Panc1 (cell line): ENCODE measurements around the gene C1QTNF1. TPM values are rescaled to one million over a fixed set of nuclear protein-coding genes. Genes with fewer than 3 reads are reported as not detected.

ENCODE experiments used
- ATAC-seq: fragments of 200-7000 bp; cut with Tn5 transposase; 2 replicates; pipeline ENCODE4 v1.9.1; 2020; ENCODE audit warnings: mild to moderate bottlenecking, moderate library complexity
- BruUV-seq: library from RNA; stranded (reverse); fragments of 400-500 nt; replicated peaks from 2 replicates; lab custom pipeline; 2021; lab: Mats Ljungman, UMichigan
- CTCF ChIA-PET: fragments of 300-600 bp; sonication (Branson Sonifier 250); formaldehyde crosslinking; loops from one replicate; lab custom pipeline; 2022; ENCODE audit warnings: antibody characterized with exemption; lab: Charles Lee
- POLR2A ChIA-PET: fragments of 300-600 bp; sonication (Branson Sonifier 250); formaldehyde crosslinking; loops from one replicate; lab custom pipeline; 2022; ENCODE audit warnings: antibody characterized with exemption; lab: Charles Lee
- DNase-seq: peaks from one replicate; pipeline ENCODE4 v3.0.0-alpha.2; 2010; ENCODE audit warnings: low read depth, low spot score
- H3K27ac ChIP-seq: 2 replicates; pipeline ENCODE4 v1.5.1; 2011; ENCODE audit warnings: mild to moderate bottlenecking, low read length, inconsistent platforms
- H3K27me3 ChIP-seq: fragments of 200-500 bp; sonication (Bioruptor generic); 2 replicates; pipeline ENCODE4 v1.6.0; 2014; ENCODE audit warnings: low read length, inconsistent platforms; ENCODE audit not compliant: control insufficient read depth, insufficient read depth
- H3K36me3 ChIP-seq: fragments of 200-500 bp; sonication (Bioruptor generic); 2 replicates; pipeline ENCODE4 v1.5.1; 2014; ENCODE audit warnings: inconsistent platforms, mild to moderate bottlenecking, low read length, moderate library complexity; ENCODE audit not compliant: control insufficient read depth, insufficient read depth
- H3K4me1 ChIP-seq: 2 replicates; pipeline ENCODE4 v1.5.1; 2011; ENCODE audit warnings: inconsistent platforms, mild to moderate bottlenecking, low read length, moderate library complexity; ENCODE audit not compliant: control insufficient read depth, insufficient read depth
- H3K4me3 ChIP-seq, 2 experiments: 2 replicates each; pipeline ENCODE4 v1.5.1; 2011 to 2012; ENCODE audit warnings: low read depth in 2 of 2, low read length in 2 of 2, mild to moderate bottlenecking in 2 of 2, inconsistent platforms in 1 of 2, moderate library complexity in 1 of 2
- H3K9me3 ChIP-seq: fragments of 200-500 bp; sonication (Bioruptor generic); 2 replicates; pipeline ENCODE4 v1.5.1; 2014; ENCODE audit warnings: low read depth, mild to moderate bottlenecking, inconsistent platforms, low read length, moderate library complexity; ENCODE audit not compliant: control insufficient read depth, insufficient read depth
- POLR2AphosphoS5 ChIP-seq: IDR thresholded peaks from 2 replicates; pipeline ENCODE4 v1.6.1; 2012; ENCODE audit warnings: mild to moderate bottlenecking, low read depth, low read length, moderate library complexity
- SIN3A ChIP-seq: IDR thresholded peaks from 2 replicates; pipeline ENCODE4 v1.6.1; 2012; ENCODE audit warnings: low read depth, mild to moderate bottlenecking, low read length, moderate library complexity, borderline replicate concordance; ENCODE audit not compliant: insufficient read depth
- TCF7L2 ChIP-seq: IDR thresholded peaks from 2 replicates; pipeline ENCODE4 v1.6.1; 2011; ENCODE audit warnings: mild to moderate bottlenecking, low read depth, low read length, inconsistent platforms
- in situ Hi-C: cut with HindIII; loops from 2 replicates; pipeline ENCODE4 v1.10.0; 2016; ENCODE audit warnings: low sequenced_read_pairs, low pct_unique_long_range_greater_than_20kb
- intact Hi-C: fragments of 100-400 bp; cut with micrococcal nuclease; formaldehyde crosslinking; loops from one replicate; pipeline ENCODE4 v1.10.0; 2022; ENCODE audit not compliant: unreplicated experiment
- total RNA-seq: library from RNA; stranded (reverse); gene quantifications from one replicate; pipeline ENCODE4 v1.2.1, GENCODE V29; 2021; ENCODE audit not compliant: unreplicated experiment
- TF ChIP-seq, protein P1 (sequence below): fragments of 450-650 bp; IDR thresholded peaks from 2 replicates; pipeline ENCODE4 v1.5.1; 2017; ENCODE audit warnings: mild to moderate bottlenecking
- TF ChIP-seq, protein P2 (sequence below), 2 experiments: IDR thresholded peaks; 2 replicates each; pipeline ENCODE4 v1.6.1; 2011 to 2012; ENCODE audit warnings: low read depth in 2 of 2, control low read depth in 1 of 2, low read length in 1 of 2, mild to moderate bottlenecking in 1 of 2, moderate library complexity in 1 of 2; ENCODE audit not compliant: insufficient read depth in 1 of 2

The C1QTNF1 gene
- total RNA-seq, 1 experiment from 2014 or later: 1.5 TPM

DNA sequence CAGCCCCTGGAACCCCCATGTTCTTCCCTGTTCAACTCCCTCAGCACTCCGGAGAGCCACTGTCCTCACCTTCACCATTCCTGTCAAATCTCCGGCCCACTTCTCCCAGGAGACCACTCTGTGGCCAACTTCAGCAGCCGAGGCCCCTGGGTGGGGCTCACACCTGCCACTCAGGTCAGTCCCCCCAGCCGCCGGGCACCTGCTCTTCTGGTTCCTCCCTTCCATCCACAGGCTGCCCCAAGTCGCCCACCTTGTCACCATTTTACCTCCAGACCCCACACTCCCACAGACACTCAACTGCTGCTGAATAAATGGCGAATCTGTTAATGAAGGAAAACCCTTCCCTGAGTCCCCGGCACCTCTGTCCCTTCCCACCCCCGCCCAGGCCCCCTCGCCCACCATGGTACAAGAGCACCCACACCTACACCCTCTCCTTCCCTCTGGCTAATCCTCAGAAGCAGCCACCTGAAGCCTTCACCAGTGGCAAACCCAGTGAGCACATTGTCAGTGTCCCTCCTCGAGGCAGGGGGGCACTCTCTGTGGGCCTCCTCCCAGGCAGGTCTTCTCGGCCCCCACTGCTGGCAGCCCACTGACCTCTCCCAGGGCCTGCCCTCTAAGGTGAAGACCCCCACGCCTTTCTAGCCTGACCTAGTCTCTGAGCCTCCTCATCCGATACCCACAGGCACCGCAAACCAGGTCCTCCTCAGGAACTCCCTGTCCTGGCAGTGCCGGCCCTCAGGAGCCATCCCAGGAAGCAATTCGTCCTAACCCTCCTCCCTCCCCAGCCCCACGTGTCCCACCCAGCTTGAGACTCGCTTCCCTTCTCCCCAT lies 22.6 kb upstream of the C1QTNF1 start:
- ATAC-seq: no peak
- H3K4me1 ChIP-seq: peaks cover 14% of the 10 kb centered on the region
- H3K9me3 ChIP-seq: no peaks in the 10 kb centered on the region
- H3K36me3 ChIP-seq: peaks cover 9% of the 10 kb centered on the region
- POLR2A ChIA-PET: no interaction called here
- H3K27ac ChIP-seq: no peak overlapping the region
- intact Hi-C loops (no loop called here), in situ Hi-C loops (no loop called here)
- BruUV-seq: no TSS peak
- H3K4me3 ChIP-seq: no peak overlapping the region
- H3K27me3 ChIP-seq: no peaks in the 10 kb centered on the region
- TF ChIP-seq, protein P1, sequence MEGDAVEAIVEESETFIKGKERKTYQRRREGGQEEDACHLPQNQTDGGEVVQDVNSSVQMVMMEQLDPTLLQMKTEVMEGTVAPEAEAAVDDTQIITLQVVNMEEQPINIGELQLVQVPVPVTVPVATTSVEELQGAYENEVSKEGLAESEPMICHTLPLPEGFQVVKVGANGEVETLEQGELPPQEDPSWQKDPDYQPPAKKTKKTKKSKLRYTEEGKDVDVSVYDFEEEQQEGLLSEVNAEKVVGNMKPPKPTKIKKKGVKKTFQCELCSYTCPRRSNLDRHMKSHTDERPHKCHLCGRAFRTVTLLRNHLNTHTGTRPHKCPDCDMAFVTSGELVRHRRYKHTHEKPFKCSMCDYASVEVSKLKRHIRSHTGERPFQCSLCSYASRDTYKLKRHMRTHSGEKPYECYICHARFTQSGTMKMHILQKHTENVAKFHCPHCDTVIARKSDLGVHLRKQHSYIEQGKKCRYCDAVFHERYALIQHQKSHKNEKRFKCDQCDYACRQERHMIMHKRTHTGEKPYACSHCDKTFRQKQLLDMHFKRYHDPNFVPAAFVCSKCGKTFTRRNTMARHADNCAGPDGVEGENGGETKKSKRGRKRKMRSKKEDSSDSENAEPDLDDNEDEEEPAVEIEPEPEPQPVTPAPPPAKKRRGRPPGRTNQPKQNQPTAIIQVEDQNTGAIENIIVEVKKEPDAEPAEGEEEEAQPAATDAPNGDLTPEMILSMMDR: no peak
- TF ChIP-seq, protein P2, sequence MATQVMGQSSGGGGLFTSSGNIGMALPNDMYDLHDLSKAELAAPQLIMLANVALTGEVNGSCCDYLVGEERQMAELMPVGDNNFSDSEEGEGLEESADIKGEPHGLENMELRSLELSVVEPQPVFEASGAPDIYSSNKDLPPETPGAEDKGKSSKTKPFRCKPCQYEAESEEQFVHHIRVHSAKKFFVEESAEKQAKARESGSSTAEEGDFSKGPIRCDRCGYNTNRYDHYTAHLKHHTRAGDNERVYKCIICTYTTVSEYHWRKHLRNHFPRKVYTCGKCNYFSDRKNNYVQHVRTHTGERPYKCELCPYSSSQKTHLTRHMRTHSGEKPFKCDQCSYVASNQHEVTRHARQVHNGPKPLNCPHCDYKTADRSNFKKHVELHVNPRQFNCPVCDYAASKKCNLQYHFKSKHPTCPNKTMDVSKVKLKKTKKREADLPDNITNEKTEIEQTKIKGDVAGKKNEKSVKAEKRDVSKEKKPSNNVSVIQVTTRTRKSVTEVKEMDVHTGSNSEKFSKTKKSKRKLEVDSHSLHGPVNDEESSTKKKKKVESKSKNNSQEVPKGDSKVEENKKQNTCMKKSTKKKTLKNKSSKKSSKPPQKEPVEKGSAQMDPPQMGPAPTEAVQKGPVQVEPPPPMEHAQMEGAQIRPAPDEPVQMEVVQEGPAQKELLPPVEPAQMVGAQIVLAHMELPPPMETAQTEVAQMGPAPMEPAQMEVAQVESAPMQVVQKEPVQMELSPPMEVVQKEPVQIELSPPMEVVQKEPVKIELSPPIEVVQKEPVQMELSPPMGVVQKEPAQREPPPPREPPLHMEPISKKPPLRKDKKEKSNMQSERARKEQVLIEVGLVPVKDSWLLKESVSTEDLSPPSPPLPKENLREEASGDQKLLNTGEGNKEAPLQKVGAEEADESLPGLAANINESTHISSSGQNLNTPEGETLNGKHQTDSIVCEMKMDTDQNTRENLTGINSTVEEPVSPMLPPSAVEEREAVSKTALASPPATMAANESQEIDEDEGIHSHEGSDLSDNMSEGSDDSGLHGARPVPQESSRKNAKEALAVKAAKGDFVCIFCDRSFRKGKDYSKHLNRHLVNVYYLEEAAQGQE (IDR thresholded peaks at IDR 0.05; ENCODE audit: insufficient read depth in 1 of 2, low read depth in 2 of 2, low read length in 1 of 2): no peak
- TF ChIP-seq SIN3A: no peak
- no peak for DNase-seq
- CTCF ChIA-PET: no interaction called here

DNA sequence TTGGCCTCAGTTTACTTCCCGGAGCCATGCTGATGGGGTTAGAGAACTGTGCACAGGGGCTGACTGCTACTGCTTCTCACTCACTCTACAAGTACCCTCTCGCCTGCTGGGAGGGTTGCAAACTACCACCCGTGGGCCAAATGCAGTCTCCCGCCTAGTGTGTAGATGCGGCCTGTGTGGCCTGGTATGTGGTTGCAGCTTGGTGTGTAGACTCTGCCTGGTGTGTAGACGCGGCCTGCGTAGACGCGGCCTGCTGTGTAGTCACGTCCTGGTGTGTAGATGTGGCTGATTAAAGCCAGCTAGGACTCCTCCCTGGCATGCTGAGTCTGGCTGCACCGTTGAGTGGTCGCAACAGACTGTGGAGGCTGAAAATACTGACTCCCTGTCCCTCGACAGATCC lies 21.7 kb upstream of the C1QTNF1 start:
- Histone ChIP-seq H3K36me3 (peaks cover 9% of the 10 kb centered on the region), H3K27ac (no peak overlapping the region), H3K9me3 (no peaks in the 10 kb centered on the region), H3K4me3 (no peak overlapping the region), H3K27me3 (no peaks in the 10 kb centered on the region), H3K4me1 (peaks cover 18% of the 10 kb centered on the region)
- TF ChIP-seq, protein P1: no peak
- TF ChIP-seq POLR2AphosphoS5: no peak
- TF ChIP-seq, protein P2 (IDR thresholded peaks at IDR 0.05; ENCODE audit: insufficient read depth in 1 of 2, low read depth in 2 of 2, low read length in 1 of 2): no peak
- TF ChIP-seq TCF7L2: no peak
- no peak for TF ChIP-seq SIN3A
- ATAC-seq (no peak), DNase-seq (no peak)
- intact Hi-C loops: no loop called here
- in situ Hi-C loops: no loop called here
- ChIA-PET POLR2A (no interaction called here), CTCF (no interaction called here)
- BruUV-seq: no TSS peak
